T-helper 2 cell (primary cell): ENCODE results near the gene FARSB.
"Not testable (repeated sequence)": the region's sequence is repeated elsewhere in the genome, so short reads cannot be mapped to it uniquely, and the experiment has no call there.

Experiments
- DNase-seq, 5 experiments: peaks; one replicate each; pipeline versions ENCODE4 v3.0.0 to v3.0.0-alpha.2; 2012 to 2022
- total RNA-seq, 2 donors: gene quantifications; one replicate each; lab custom pipeline; 2026; lab: John Stamatoyannopoulos, UW

Gene FARSB
- total RNA-seq = 19.6 to 27.5 reads per million in 2 donors

DNA sequence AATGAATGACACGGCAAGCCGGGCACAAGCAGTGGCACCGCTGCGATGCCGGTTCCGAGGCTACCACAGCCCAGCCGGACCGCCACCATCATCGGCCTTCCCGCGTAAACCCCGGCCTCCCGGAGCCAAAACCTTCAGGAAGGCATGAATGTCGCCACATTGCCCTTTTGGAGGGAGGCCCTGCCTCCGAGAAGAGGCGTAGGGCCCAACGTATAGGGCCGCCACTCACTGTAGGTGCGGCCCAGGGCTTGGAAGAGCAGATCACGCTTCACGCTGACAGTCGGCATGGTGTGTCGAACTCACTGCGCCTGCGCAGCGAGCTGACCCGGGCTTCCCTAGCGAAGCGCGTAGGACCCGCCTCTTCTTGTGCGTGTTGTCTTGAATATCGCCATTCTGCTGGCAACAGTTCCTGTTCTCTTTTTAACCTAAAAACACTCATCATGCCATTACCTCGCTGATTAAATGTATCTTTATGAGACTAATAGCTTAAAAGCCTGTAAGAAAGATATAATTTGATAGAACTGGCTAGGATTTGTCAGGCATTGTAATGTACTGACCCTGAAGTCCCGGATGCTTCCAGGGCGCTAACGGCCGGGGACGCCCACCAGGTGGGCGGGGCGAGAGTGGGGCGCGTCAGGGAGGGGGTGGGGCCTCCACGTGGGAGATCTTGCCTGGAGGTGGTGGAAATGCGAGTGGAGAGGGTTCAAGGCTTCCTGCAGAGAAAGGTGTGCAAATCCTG is at the start of gene FARSB:
Gene FARSB (minus strand): TSS at position 306 of the 739 bp plus-strand sequence. CDS start 19 bp downstream, at position 287.
- DNase-seq = peak; percentile 81 to 97 (median 92)

DNA sequence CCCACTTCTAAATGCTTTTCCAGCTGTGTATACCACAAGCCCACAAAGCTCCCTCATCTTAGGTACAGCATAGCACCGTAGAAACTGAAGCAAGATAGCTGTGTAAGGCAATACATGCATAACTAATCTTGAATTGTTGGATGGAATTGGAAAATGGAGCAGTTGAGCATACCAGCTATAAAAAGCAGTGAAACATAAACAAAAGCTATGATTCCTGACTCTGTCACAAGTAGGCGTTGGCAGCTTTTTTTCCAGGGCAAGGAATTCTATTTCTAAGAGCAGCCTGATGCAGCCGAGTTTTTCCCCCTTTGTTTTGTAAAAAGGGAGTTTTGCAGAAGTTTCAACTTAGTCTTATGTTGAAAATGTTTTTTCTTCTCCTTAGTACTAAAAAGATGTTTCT is 48.0 kb upstream of the FARSB start:
- DNase-seq = no peak

DNA sequence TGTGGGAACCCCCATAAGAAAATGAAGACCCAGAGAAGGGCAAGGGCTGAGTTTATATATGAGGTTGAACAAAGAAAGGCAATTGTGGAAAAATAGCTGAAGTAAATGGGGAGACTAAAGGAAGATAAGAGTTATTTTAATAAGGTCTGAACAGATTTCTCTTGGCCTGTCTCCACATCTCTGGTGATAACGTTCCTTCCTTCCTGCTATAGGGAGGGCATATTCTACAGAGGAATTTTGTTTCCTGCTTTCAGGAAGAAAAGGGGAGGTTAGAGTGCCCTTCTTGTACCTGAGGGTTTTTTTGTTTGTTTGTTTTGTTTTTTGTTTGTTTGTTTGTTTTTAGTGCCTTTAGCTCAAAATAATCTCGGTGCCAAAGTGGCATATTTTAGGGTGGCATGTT is 47.2 kb upstream of the FARSB start:
- no peak for DNase-seq

DNA sequence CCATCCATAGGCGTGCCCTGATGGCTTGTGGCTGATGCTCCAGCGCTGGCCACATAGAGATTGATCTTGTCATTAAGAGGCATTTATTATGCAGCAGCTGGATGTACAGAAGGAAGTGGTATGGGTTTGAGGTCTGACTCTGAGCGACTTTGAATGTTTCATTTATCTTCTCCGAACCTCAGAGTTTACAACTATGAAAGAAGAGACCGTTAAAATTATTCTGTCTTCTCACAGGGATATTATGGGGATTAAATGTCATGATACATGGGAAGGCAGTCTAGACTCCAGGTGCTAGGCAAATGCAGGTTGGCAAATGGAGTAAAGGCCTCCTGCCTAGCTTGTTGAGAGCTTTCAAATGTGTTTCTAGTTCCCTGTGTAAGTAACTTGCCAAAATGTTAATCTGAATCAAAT is 45.8 kb upstream of the FARSB start:
- peak in 1 of 5 experiments; percentile 88 for DNase-seq

DNA sequence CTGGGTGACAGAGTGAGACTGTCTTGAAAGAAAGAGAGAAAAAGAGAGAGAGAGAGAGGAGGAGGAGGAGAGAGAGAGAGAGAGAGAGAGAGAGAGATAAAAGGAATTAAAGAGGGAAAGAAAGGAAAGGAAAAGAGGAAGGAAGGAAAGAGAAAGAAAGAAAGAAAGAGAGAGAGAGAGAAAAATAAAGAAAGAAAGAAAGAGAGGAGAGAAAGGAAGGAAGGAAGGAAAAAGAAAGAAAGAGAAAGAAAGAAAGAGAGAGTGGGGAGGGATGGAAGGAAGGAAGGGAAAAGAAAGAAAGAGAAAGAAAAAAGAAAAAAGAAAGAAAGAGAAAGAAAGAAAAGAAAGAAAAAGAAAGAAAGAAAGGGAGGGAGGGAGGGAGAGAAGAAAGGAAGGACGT is 45.3 kb upstream of the FARSB start:
- no peak for DNase-seq

DNA sequence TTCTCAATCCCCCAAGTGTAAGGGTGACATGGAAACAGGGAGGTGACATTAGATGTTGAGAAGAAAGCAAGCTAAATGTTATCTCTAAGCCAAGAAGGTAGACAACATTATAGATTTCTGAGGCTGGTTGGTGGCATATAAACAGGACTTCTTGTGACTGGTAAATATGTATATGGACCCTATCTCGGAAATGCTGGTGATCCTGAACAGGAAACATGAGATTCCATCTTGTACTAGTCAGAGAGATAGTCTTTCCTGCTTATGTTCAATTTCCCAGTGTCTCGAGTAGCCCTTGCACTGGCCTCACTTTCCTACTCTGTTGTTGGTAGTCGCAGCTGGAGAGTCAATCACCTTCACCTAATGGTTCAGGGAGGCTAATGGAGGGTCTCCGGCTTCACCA is 42.4 kb upstream of the FARSB start:
- no peak for DNase-seq

DNA sequence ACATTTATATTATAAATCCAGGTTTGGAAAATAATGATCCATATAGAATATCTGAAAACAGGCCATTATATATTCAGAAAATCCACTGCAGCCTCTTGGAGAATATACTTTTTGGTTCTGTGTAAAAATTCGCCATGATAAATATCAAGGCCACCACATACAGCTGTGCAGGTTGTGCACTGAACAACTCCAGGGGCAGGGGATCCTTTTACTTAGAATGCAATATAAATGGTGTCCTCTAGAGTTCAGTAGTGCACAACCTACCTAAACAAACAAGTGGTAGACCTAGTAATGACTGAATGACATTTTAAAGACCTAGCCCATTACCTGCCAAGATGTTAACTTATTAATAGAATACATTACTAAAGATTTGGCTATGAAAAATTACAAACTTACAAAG is 37.9 kb upstream of the FARSB start:
- DNase-seq = peak in 1 of 5 experiments; percentile 38

DNA sequence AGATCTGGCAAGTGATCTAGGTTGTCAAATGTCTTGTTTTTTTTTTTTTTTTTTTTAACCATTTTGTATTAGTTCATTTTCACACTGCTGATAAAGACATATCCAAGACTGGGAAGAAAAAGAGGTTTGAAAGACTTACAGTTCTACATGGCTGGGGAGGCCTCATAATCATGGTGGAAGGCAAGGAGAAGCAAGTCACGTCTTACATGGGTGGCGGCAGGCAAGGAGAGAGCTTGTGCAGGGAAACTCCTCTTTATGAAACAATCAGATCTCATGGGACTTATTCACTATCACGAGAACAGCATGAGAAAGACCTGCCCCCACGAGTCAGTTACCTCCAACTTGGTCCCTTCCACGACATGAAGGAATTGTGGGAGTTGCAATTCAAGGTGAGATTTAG is 37.5 kb upstream of the FARSB start:
- not testable (repeated sequence) for DNase-seq

DNA sequence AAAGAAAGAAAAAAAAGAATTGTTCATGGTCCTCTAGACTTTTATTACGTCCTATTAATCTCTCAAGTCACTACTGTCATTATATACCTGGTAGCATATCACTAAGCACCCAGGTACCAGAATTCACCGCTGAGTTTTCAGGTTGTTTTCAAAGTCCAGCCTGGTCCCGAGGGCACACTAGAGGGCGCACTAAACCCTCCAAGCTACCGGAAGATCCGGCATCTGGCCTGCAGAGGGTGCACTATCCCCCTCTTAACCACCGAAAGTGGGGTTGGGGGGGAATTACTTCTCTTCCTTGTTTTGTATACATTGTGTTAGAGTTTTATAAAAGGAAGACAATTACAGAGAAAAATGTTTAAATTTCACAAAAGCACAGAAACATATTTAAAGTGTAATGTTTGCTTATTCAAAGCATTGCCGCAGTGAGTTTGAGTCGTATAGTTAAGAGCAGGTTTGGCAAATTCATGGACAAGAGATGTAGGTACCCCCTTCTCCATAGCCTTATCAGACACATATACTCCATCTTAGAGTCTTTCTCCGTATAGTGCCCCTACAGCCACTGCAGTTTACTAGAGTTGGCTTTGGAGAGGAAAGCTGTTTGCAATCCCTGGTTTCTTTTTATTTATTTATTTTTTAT is 34.8 kb upstream of the FARSB start:
- DNase-seq = peak; percentile 18 to 79 (median 45)

DNA sequence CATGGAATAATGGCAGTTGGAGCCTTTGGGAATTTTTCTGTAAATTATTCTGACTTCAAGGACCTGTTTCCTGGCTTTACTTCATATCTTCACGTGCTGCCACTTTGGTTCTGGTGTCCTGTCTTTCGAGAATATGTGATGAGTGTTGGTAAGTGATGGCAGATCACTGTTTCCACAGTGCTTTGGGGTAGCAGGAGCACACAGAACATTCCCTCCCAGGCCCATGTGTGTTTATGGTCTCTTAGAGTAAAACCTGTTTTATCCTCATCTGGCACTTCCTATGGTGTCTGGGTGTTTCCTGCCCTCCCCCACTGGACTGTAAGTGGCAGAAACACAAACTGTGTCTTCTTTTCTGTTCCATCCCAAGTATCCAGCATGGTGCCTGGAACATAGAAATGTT is 33.4 kb upstream of the FARSB start:
- no peak for DNase-seq

DNA sequence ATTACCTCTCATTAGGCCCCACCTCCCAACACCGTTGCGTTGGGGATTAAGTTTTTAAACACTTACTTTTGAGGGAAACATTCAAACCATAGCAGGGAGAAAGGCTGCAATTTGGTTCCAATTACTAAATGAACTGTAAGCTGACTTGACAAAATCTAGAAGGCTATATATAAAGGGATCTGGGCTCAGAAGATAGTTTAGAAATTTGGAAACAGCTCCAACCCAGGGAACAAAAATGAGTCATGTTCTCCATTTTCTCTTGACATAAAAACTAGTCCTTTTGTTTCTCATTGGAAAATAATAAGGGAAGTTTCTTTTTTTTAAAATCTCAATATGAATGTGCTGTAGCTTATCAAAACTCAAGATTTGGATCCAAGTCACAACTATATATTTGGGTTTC is 33.0 kb upstream of the FARSB start:
- DNase-seq = no peak

DNA sequence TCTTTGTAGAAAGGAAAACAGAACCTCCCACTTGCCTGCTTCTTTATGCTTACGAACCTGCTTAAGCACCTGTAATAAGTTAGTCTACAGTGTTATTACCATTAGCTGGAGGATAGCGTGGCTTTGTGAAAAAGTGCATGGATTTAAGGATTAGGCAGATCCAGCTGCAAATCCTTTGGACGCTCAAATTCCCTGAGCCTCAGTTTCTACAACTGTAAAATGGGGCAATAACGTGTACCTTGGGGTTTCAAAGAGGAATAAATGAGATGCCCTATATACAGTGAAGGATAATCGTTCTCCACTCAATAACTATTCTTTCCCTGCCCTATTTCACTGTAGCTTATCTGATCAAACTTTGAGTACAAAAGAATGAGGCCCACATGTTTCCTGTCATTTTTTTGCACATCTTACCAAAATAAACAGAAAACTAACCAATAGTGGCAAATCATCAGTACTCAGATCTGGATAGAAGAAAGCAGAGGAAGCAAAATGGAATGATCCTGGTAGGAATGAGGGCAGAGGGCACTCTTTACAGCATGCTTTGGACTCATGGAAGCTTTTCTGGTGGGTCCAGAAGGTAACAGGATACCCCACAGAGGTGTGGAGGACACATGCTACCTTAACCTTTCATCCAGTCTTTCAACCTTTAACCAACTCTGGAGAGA is 30.3 kb upstream of the FARSB start:
- DNase-seq = no peak

DNA sequence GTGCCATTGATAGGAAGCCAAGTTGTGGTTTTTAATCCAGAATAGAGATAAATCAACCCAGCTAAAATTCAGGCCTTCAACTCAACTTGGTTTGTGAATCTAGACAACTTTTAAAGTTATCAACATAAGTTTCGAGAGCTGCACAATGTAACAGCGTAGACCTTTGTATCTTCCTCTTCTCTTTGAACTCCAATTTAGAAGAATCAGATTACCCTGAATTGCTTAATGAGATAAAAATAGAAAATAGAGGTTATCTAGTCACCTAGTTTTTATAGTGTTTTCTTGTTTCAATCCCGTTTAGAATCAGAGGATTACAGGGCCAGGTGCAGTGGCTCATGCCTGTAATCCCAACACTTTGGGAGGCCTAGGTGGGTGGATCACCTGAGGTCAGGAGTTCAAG is 27.9 kb upstream of the FARSB start:
- DNase-seq = no peak

DNA sequence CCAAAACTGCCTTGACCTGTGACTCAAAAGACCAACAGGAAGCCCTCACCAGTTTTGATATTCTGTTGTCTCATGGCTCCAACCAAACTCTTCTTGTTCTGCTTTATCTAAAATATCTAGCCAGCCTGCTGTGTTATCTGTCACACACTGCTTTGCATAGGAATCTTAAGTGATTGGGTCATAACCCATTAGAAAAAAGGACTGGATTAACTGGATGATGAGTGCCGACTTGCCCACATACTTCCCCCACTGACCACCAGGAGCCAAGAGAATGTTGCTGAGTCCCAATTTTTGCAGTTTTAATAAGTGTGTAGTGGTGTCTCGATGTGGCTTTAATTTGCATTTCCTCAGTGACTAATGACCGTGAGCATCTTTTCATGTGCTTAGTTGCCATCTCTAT is 22.1 kb upstream of the FARSB start:
- no peak for DNase-seq

DNA sequence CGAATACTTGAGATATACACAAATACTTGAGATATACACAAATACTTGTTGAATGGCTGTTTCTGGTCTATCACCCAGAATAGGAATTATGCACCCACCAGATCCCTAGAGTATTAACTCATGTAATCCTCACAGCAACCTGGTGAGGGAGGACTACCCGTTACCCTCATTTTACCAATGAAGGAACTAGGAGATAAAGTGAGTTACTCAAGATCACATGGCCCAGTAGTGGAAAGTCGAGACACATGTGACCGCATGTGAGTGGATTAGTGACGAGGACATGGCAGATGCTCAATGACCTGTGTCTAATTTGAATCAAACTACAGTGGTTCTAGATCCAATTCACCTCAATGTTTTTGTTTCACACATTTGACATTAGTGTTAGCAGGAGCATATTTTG is 18.0 kb upstream of the FARSB start:
- no peak for DNase-seq

DNA sequence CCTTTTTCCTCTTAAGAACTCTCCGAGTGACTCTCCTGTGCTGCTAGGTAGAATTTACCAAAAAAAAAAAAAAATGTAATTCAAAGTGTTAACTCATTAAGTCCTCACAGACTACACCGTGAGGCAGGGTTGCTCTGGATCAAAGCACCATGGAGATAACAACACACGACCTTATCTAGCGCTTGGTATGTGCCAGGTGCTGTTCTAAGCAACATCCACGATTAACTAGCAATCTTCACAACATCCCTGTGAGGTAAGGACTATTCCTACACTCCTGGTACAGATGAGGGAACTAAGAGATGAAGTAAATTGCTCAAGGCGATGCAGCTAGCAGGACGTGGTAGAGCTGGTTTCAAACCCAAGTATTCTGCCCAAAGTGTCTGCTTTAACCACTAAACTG is 17.4 kb upstream of the FARSB start:
- no peak for DNase-seq

DNA sequence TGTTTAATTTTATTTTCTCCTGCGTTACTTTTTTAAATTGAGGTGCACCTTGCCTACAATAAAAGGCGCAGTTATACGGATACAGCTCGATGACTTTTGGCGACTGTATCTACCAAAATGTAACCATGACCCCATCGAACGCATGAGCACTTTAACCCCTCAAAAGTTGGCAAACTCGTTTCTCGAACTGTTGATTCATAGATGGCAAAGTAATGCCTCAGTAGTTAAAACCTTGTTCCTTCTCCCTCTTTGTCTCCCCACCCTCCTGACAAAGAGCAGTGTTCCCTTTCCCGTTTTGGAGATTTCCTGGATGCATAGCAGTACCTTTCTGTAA is 16.1 kb upstream of the FARSB start:
- DNase-seq = no peak

DNA sequence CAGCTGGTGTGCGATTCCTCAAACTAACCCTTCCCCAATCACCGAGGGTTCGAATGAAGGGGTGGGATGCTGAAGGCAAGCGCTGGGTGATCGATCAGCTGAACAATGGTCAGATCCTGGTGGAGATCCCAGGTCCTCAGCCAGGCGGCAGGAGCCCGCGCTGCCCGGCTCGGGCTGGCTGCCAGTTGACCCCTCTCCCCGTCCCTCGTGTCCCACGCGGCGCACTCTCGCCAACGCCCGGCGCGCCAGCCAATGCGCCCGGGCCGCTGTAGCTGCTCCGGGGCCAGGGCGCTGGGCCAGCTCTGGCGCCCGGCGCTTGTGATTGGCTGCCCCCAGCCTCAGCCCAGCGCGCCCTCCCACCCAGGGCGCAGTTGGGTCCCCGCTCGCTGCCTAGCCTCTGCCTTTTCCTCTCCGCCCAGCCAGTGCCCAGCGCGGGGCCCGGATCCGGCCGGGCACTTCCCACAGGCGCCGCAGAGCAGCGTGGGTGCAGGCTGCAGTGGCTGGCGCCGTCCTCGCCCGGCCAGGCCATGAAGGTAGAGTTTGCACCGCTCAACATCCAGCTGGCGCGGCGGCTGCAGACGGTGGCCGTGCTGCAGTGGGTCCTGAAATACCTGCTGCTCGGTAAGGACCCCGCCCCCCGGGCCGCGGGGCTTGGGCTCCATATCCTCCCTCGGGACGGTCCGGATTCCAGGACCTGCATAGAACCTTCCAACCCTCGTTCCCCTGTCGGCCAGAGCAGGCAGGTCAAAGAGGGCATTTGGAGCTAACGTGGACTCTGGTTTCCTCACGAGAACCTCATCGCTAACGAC is 15.6 kb upstream of the FARSB start, which contains the start of gene MOGAT1:
Gene MOGAT1 (plus strand): TSS at position 400 of the 809 bp plus-strand sequence. CDS start 128 bp downstream, at position 528.
- peak in 1 of 5 experiments; percentile 8 for DNase-seq

DNA sequence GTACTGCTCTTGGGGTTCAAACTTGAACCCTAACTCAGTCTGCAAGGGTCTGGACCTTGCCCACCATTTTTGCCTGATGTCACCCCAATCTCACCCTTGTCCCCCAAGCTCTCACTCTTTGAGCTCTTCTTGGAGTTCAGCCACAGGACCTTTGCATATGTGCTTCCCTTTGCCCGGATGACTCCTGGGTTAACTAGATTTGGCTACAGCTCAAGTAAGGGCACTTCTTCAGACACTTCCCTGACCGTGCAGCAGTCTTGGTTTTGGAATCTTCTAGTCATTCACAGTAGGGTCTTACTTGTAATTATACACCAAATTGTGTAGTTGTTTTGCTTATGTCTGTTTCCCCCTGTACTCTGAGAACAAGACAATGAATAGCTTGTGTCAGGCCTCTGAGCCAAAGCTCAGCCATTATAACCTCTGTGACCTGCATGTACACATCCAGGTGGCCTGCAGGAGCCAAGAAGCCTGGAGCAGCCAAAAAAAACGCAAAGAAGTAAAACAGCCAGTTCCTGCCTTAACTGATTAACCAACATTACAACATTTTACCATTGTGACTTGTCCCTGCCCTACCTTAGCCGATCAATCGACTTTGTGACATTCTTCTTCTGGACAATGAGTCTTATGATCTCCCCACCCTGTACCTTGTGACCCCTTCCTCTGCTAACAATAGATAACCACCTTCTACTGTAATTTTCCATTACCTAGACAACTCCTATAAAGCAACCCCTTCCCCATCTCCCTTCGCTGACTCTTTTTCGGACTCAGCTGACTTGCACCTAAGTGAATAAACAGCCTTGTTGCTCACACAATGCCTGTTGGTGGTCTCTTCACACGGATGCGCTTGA is 14.5 kb upstream of the FARSB start:
- DNase-seq = no peak

DNA sequence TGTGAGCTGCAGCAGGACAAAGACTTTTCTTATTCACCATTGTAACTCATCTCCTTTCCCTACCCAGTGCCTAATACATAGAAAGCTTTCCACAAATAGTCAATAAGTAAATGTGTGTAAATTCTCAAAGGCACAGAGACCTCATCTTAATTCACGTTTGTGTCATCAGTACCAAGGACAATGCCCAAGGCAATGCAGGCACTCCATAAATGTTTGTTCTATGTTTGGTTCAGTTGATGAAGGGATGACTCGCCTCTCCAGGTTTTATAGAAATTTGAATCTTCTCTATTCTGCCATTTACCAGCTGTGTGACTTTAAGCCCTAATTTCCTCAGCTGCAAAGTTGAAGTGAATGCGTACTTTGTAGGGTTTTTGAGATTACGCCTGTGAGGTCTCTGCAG is 13.5 kb upstream of the FARSB start:
- no peak for DNase-seq

DNA sequence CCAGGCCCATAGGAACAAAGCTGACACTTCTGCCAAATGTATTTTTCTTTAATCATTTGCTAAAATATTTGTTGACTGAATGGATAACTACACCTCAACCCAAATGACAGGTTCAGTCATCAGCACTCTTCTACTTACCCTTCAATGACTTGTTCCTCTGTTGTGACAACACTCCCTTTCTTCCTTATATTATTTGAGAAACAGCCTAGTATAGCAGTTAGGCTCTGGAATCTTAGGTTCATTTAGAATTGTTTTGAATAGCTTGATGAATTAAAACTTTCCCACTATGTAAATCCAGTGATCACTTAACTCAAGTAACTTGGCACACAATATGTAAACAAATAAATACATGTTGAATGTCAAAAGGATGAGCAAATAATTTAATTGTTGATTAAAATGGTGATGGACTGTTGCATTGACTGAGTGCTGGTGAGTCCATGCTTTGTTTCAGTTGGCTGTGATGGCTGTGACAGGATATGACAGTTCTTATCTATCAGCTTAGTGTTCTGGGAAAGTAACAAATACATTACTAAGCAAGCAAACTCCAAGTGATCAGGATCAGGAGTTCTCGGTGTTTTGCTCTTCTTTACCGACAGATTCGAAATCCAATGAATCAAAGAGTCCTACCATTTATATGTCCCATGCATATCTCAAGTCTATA is 12.7 kb upstream of the FARSB start:
- DNase-seq = no peak

DNA sequence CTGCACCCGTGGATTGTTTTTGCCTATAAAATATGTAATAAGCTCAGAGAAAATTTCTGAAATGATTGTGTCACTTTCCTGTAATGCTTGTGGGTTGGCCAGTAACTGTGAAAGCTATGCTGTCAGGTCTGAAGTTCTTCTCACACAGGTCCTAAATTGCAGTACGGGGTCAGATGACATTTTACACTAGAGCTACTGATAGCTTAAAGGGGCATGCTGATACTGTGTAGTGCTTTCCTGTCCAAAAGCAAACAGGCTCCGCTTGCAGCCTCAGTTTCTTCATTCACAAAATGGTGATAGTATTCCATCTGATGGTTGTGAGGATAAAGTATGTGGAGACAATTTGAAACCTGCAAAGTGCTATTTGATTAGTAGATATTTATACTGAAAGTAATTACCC is 7.6 kb upstream of the FARSB start:
- DNase-seq = no peak
